Parathyroid adenoma (tissue), 2 donors: ENCODE results near the gene LDLRAD2.

Source experiments
- H2AFZ ChIP-seq: fragments of 300-600 bp; sonication (generic); one replicate; pipeline ENCODE4 v1.7.0; 2017; ENCODE audit warnings: antibody characterized with exemption, mild to moderate bottlenecking
- H3K27ac ChIP-seq: fragments of 300-600 bp; sonication (generic); one replicate; pipeline ENCODE4 v1.7.0; 2017
- H3K27me3 ChIP-seq: fragments of 300-600 bp; sonication (generic); one replicate; pipeline ENCODE4 v1.7.0; 2017; ENCODE audit warnings: low read length; ENCODE audit not compliant: control insufficient read depth, insufficient read depth
- H3K36me3 ChIP-seq: fragments of 300-600 bp; sonication (generic); one replicate; pipeline ENCODE4 v1.7.0; 2017; ENCODE audit warnings: low read length; ENCODE audit not compliant: control insufficient read depth, insufficient read depth
- H3K4me1 ChIP-seq: fragments of 300-600 bp; sonication (generic); one replicate; pipeline ENCODE4 v1.7.0; 2017; ENCODE audit warnings: control low read depth
- H3K4me2 ChIP-seq: fragments of 300-600 bp; sonication (generic); one replicate; pipeline ENCODE4 v1.7.0; 2017; ENCODE audit warnings: low read length
- H3K4me3 ChIP-seq: fragments of 300-600 bp; sonication (generic); one replicate; pipeline ENCODE4 v1.7.0; 2017; ENCODE audit warnings: low read depth, low read length
- H3K79me2 ChIP-seq: fragments of 300-600 bp; sonication (generic); one replicate; pipeline ENCODE4 v1.7.0; 2017; ENCODE audit warnings: control low read depth
- H3K9ac ChIP-seq: fragments of 300-600 bp; sonication (generic); one replicate; pipeline ENCODE4 v1.7.0; 2017; ENCODE audit warnings: mild to moderate bottlenecking
- H3K9me3 ChIP-seq: fragments of 300-600 bp; sonication (generic); one replicate; pipeline ENCODE4 v1.7.0; 2017; ENCODE audit warnings: low read length; ENCODE audit not compliant: control insufficient read depth
- TF ChIP-seq, protein P1 (sequence below): fragments of 300-600 bp; sonication (generic); IDR thresholded peaks from one replicate; pipeline ENCODE4 v1.7.0; 2017; ENCODE audit warnings: antibody characterized with exemption, mild to moderate bottlenecking
- donor health status: primary hyperparathyroidism.

Gene LDLRAD2

DNA sequence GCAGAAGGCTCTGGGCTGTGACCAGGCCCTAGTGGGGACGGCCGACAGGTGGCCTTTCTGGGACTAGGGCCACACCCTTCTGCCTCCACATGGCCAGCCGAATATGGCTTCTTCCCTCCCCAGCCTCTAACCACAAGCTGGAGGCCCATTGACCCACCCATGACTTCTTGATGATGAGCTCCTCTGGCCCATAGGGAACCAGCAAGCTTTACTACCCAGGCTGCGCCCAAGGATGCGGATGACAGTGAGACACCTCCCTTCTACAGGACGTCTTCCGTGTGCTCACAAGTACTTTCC is 41.0 kb downstream of the LDLRAD2 start:
- Histone ChIP-seq H3K36me3 (no peaks in the 10 kb centered on the region), H3K9me3 (no peaks in the 10 kb centered on the region), H3K4me2 (no peak overlapping the region), H3K9ac (no peak overlapping the region), H3K27ac (no peak overlapping the region), H3K79me2 (no peaks in the 10 kb centered on the region), H2AFZ (no peak overlapping the region), H3K4me3 (no peak overlapping the region), H3K27me3 (no peaks in the 10 kb centered on the region), H3K4me1 (no peaks in the 10 kb centered on the region)
- TF ChIP-seq, protein P1, sequence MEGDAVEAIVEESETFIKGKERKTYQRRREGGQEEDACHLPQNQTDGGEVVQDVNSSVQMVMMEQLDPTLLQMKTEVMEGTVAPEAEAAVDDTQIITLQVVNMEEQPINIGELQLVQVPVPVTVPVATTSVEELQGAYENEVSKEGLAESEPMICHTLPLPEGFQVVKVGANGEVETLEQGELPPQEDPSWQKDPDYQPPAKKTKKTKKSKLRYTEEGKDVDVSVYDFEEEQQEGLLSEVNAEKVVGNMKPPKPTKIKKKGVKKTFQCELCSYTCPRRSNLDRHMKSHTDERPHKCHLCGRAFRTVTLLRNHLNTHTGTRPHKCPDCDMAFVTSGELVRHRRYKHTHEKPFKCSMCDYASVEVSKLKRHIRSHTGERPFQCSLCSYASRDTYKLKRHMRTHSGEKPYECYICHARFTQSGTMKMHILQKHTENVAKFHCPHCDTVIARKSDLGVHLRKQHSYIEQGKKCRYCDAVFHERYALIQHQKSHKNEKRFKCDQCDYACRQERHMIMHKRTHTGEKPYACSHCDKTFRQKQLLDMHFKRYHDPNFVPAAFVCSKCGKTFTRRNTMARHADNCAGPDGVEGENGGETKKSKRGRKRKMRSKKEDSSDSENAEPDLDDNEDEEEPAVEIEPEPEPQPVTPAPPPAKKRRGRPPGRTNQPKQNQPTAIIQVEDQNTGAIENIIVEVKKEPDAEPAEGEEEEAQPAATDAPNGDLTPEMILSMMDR: no peak

DNA sequence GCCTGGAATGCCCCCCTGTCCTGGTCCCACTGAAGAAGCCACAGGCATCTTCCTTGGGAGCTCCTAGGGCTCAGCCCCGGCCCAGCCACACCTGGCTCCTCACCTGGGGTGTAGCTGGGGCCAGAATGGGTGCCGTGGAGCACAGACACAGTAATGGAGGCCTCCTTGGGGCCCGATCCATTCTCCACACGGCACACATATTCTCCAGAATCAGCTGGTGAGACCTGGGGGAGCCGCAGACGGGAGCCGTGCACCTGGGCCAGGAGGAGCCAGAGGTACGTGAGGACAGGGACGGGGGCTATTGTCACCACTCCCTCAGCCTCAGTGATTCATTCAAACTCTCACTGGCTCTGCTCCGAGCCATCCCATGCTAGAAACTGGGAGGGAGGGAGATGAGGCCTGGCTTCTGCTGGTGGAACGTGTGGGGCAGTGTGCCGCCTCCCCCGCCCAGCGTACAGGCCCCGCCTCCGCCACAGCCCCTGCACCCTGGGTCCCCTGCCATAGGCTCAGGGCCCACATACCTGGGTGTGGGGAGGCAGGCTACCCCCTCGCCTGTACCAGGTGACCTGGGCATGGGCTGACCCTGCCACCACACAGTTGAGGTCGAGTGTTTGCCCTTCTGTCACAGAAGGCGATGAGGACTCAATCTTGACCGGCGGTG is 42.2 kb downstream of the LDLRAD2 start:
- H2AFZ ChIP-seq: no peak overlapping the region
- H3K4me1 ChIP-seq: no peaks in the 10 kb centered on the region
- H3K27ac ChIP-seq: no peak overlapping the region
- H3K4me2 ChIP-seq: no peak overlapping the region
- no peak overlapping the region for H3K9ac ChIP-seq
- H3K36me3 ChIP-seq: no peaks in the 10 kb centered on the region
- no peaks in the 10 kb centered on the region for H3K79me2 ChIP-seq
- no peak overlapping the region for H3K4me3 ChIP-seq
- no peaks in the 10 kb centered on the region for H3K9me3 ChIP-seq
- no peaks in the 10 kb centered on the region for H3K27me3 ChIP-seq
- TF ChIP-seq, protein P1: no peak

DNA sequence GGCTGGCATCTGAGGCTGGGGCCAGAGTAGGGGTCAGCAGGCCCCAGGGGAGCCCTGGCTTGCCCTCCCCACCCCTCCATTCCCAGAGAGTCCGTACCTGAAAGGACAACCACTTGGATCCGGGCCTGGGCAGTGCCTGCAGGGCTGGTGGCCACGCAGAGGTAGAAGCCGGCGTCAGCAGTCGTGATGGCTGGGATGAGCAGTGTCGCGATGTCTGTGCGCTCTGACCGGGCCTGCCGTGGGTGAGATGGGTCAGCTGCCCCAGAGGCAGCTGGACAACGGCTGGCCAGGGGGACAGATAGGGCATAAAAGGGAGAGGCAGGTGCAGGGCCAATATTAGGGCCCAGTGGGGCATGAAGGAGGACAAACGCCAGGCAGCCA is 42.7 kb downstream of the LDLRAD2 start:
- H3K4me2 ChIP-seq: no peak overlapping the region
- no peak overlapping the region for H3K4me3 ChIP-seq
- H2AFZ ChIP-seq: no peak overlapping the region
- TF ChIP-seq, protein P1: no peak
- H3K4me1 ChIP-seq: no peaks in the 10 kb centered on the region
- H3K9ac ChIP-seq: no peak overlapping the region
- no peak overlapping the region for H3K27ac ChIP-seq
- no peaks in the 10 kb centered on the region for H3K9me3 ChIP-seq
- no peaks in the 10 kb centered on the region for H3K79me2 ChIP-seq
- H3K27me3 ChIP-seq: no peaks in the 10 kb centered on the region
- H3K36me3 ChIP-seq: no peaks in the 10 kb centered on the region

DNA sequence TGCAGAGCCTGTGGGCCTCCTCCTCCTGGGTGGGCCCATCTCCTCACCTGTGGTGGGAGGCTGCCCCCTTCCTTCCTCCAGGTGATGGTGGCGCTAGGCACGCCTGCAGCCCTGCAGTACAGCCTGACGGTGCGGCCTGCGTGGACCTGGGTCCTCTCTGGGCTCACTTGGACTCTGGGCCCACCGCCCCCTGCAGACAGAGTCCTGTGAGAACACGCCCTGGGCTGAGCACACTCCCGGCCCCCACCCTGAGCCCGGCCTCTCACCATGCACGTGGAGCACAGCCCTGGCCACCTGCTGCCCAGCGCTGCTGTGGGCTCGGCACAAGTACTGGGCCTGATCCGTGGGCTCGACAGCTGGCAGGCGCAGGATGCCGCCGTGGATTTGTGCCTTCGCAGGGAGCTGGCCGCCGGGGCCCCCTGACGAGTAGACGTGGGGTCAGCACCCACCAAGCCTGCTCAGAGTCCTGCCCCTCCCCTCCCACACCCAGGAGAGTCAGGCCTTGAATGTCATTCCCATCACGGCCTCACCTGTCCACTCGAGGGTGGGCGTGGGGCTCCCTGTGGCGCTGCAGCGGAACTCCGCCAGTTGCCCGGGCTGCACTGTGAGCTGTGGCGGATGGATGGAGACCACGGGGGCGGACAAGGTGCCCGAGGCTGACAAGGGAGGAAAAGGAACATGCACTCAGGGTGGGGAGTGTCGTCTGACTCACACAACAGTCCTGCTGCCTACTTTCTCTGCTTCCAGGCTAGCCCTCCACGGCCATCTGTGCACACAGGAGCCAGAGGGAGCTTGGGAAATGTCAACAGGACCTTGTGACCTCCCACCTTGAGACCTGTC is 43.4 kb downstream of the LDLRAD2 start:
- Histone ChIP-seq H3K27me3 (no peaks in the 10 kb centered on the region), H3K79me2 (no peaks in the 10 kb centered on the region), H3K27ac (no peak overlapping the region), H3K36me3 (no peaks in the 10 kb centered on the region), H3K9me3 (no peaks in the 10 kb centered on the region), H2AFZ (no peak overlapping the region), H3K4me1 (no peaks in the 10 kb centered on the region), H3K9ac (no peak overlapping the region), H3K4me2 (no peak overlapping the region), H3K4me3 (no peak overlapping the region)
- TF ChIP-seq, protein P1: no peak
